SU-DHL-6 (cell line): ENCODE results near the gene SLC8A1.

Experiments
- CTCF ChIP-seq: fragments of 200-600 bp; sonication (generic); IDR thresholded peaks from one replicate; pipeline ENCODE4 v1.5.1; 2017; ENCODE audit warnings: antibody characterized with exemption, mild to moderate bottlenecking, low read length, moderate library complexity; ENCODE audit not compliant: insufficient read depth, poor library complexity, severe bottlenecking
- EZH2phosphoT487 ChIP-seq: fragments of 200-600 bp; sonication (generic), shearing (Covaris generic); conservative IDR thresholded peaks from 2 replicates; pipeline ENCODE4 v1.6.1; 2018; ENCODE audit warnings: mild to moderate bottlenecking, antibody characterized with exemption, low read length, moderate library complexity, mixed read lengths

- no peak for TF ChIP-seq CTCF
- TF ChIP-seq EZH2phosphoT487, result no peak
Observed at GRCh38 chr2:40341198-40341597, 110.7 kb downstream of the SLC8A1 start.
